ENCODE measurements around the gene IGF2BP3.

Gene IGF2BP3

DNA sequence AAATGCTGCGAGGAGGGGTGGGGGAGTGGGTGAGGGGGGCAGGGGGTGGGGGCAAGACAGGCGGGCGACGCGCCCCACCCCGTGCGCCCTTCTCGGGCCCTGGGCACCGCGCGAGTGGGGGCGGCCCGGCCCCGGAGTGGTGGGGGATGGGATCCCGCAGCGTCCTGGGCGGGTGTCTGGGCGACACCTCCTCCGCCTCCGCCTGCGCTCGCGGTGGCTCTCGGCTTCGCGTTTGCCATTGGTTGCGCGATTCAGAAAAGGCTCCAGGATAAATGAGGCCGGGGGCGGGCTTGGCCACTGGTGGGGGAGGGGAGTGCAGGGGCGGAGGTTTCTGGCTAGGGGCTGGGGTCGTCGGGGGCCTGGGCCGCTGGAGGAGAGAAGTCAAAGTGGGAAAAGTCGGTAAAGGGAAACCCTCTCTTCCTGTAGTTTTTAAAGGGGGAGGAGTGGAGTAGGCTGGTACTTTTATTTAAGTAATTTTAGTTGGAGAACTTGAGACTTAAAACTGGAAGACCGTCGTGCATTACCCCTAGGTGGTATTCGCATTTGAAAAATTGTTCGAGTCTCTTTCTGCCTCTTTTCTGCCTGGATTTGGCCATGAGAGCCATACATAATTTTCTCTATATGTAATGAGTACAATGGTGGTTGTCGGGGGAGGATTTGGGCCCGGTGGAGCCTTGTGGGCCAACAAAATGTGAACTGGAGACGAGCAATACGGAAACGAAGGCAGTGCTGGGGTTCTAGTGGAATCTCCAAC is 992 bp upstream of the IGF2BP3 start:
- Histone ChIP-seq H3K9ac (ENCODE audit: insufficient read length, low read depth) (peak overlapping the region; percentile 100), H3K9me3 (ENCODE audit: insufficient read depth, low read length) (no peaks in the 10 kb centered on the region), H3K4me3 (ENCODE audit: insufficient read length, low read depth) (peak overlapping the region; percentile 92), H3K36me3 (ENCODE audit: insufficient read depth, insufficient read length, low read length) (no peaks in the 10 kb centered on the region), H3K4me1 (ENCODE audit: insufficient read depth, insufficient read length) (no peaks in the 10 kb centered on the region), H3K27me3 (ENCODE audit: insufficient read depth, insufficient read length) (no peaks in the 10 kb centered on the region)
- peak; percentile 95 for DNase-seq (ENCODE audit: low read depth, low spot score)
- TF ChIP-seq ZNF274 (IDR thresholded peaks at IDR 0.05; ENCODE audit: low read depth, low read length) (no peak), SUZ12 (IDR thresholded peaks at IDR 0.05; ENCODE audit: extremely low read depth, insufficient read depth, insufficient read length) (no peak), YY1 (IDR thresholded peaks at IDR 0.05; ENCODE audit: insufficient read depth, insufficient read length) (no peak)

- TF ChIP-seq YY1 (IDR thresholded peaks at IDR 0.05; ENCODE audit: insufficient read depth, insufficient read length) (no peak), SUZ12 (IDR thresholded peaks at IDR 0.05; ENCODE audit: extremely low read depth, insufficient read depth, insufficient read length) (no peak), ZNF274 (IDR thresholded peaks at IDR 0.05; ENCODE audit: low read depth, low read length) (no peak)
- no peak for DNase-seq (ENCODE audit: low read depth, low spot score)
- H3K9ac ChIP-seq (ENCODE audit: insufficient read length, low read depth): peak overlapping the region; percentile 99
Observed at GRCh38 chr7:23469961-23470250, 385 bp downstream of the IGF2BP3 start.

DNA sequence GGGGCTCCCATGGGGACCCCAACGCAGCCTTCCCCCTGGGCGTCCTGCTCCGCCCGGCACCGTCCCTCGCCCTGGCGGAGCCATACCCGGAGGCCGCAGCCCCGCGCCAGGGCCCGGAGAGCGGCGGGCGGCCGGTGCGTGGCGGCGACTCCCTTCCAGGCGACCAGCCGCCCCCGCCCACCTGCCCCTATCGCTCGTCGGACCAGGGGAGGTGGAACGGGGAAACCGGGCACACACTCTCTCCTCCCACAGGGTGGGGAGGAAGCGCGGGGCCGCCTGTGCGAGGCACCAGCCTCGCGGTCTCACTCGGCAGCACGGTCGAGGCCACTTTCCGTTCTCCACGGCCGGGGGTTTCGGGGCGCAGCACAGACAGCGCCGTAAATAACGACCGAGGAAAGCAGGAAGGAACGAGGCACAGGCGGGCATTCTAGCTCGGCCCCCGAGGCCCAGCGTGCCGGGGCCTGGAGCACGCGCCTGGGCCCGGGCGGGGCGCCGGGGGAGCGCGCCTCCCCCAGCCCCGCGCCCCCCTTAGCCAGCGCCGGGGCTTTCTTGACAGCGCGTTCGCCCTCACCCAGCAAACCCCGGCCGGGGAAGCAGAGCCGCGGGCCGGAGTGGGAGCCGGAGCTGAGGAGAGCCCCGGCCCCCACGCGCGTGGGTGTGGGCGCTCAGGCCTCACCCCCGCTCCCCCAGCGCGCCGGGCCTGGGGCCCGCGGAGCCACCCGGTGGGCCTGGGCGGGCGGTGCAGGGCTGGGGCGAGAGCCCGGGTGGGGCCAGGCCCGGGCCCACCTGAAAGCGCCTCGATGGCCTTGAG is 936 bp downstream of the IGF2BP3 start:
- DNase-seq (ENCODE audit: low read depth, low spot score): no peak
- TF ChIP-seq SUZ12 (IDR thresholded peaks at IDR 0.05; ENCODE audit: extremely low read depth, insufficient read depth, insufficient read length): no peak
- TF ChIP-seq YY1 (IDR thresholded peaks at IDR 0.05; ENCODE audit: insufficient read depth, insufficient read length): no peak
- no peak for TF ChIP-seq ZNF274 (IDR thresholded peaks at IDR 0.05; ENCODE audit: low read depth, low read length)
- no peaks in the 10 kb centered on the region for H3K36me3 ChIP-seq (ENCODE audit: insufficient read depth, insufficient read length, low read length)
- H3K4me1 ChIP-seq (ENCODE audit: insufficient read depth, insufficient read length): peaks cover 2% of the 10 kb centered on the region
- no peaks in the 10 kb centered on the region for H3K27me3 ChIP-seq (ENCODE audit: insufficient read depth, insufficient read length)
- H3K4me3 ChIP-seq (ENCODE audit: insufficient read length, low read depth): peak overlapping the region; percentile 97
- H3K9ac ChIP-seq (ENCODE audit: insufficient read length, low read depth): peak overlapping the region; percentile 99
- no peaks in the 10 kb centered on the region for H3K9me3 ChIP-seq (ENCODE audit: insufficient read depth, low read length)

More at GRCh38 chr7:23469961-23470250, 385 bp downstream of the IGF2BP3 start:
- Histone ChIP-seq H3K9me3 (ENCODE audit: insufficient read depth, low read length) (no peaks in the 10 kb centered on the region), H3K27me3 (ENCODE audit: insufficient read depth, insufficient read length) (no peaks in the 10 kb centered on the region), H3K36me3 (ENCODE audit: insufficient read depth, insufficient read length, low read length) (no peaks in the 10 kb centered on the region), H3K4me3 (ENCODE audit: insufficient read length, low read depth) (peak overlapping the region; percentile 97), H3K4me1 (ENCODE audit: insufficient read depth, insufficient read length) (peaks cover 2% of the 10 kb centered on the region)

DNA sequence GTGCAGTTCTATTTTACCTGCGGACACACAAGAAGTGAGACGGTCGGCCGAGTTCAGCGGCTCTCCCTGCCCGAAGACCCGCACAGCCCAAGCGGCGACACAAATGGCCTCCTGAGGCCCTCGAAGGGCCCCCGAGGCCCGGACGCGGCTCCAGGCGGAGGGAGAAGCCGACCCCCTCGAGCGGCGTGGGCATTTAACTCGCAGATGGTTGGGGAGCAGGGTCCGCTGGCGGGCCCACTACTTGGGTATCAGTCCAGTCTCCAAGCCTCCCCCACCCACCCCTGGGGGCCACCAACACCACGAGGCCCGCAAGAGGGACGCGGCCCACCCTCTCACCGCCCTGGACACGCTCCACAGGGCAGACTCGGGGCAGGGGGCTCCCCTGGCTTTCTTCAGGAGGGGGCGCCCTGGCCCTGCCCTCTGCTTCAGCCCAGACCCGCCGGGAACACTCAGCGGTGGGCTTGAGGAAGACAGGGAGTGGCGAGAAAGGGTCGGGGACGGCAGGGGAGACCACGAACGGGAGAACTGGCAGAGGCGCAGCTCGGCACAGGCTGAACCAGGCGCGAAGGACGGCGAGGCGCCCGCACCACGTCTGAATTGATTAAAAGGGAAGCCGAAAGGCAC is 1.7 kb downstream of the IGF2BP3 start:
- Histone ChIP-seq H3K9ac (ENCODE audit: insufficient read length, low read depth) (peak overlapping the region; percentile 99), H3K9me3 (ENCODE audit: insufficient read depth, low read length) (no peaks in the 10 kb centered on the region), H3K4me1 (ENCODE audit: insufficient read depth, insufficient read length) (peaks cover 2% of the 10 kb centered on the region), H3K27me3 (ENCODE audit: insufficient read depth, insufficient read length) (no peaks in the 10 kb centered on the region), H3K36me3 (ENCODE audit: insufficient read depth, insufficient read length, low read length) (no peaks in the 10 kb centered on the region), H3K4me3 (ENCODE audit: insufficient read length, low read depth) (peak overlapping the region; percentile 97)
- TF ChIP-seq YY1 (IDR thresholded peaks at IDR 0.05; ENCODE audit: insufficient read depth, insufficient read length): no peak
- no peak for TF ChIP-seq ZNF274 (IDR thresholded peaks at IDR 0.05; ENCODE audit: low read depth, low read length)
- TF ChIP-seq SUZ12 (IDR thresholded peaks at IDR 0.05; ENCODE audit: extremely low read depth, insufficient read depth, insufficient read length): no peak
- DNase-seq (ENCODE audit: low read depth, low spot score): no peak

- Histone ChIP-seq H3K4me3 (ENCODE audit: insufficient read length, low read depth) (peak overlapping the region; percentile 97), H3K9me3 (ENCODE audit: insufficient read depth, low read length) (no peaks in the 10 kb centered on the region), H3K9ac (ENCODE audit: insufficient read length, low read depth) (peak overlapping the region; percentile 99), H3K27me3 (ENCODE audit: insufficient read depth, insufficient read length) (no peaks in the 10 kb centered on the region), H3K4me1 (ENCODE audit: insufficient read depth, insufficient read length) (peaks cover 2% of the 10 kb centered on the region), H3K36me3 (ENCODE audit: insufficient read depth, insufficient read length, low read length) (no peaks in the 10 kb centered on the region)
- DNase-seq (ENCODE audit: low read depth, low spot score): no peak
- TF ChIP-seq ZNF274 (IDR thresholded peaks at IDR 0.05; ENCODE audit: low read depth, low read length): no peak
- no peak for TF ChIP-seq YY1 (IDR thresholded peaks at IDR 0.05; ENCODE audit: insufficient read depth, insufficient read length)
- no peak for TF ChIP-seq SUZ12 (IDR thresholded peaks at IDR 0.05; ENCODE audit: extremely low read depth, insufficient read depth, insufficient read length)
Observed at GRCh38 chr7:23467806-23468525, 2.3 kb downstream of the IGF2BP3 start.

DNA sequence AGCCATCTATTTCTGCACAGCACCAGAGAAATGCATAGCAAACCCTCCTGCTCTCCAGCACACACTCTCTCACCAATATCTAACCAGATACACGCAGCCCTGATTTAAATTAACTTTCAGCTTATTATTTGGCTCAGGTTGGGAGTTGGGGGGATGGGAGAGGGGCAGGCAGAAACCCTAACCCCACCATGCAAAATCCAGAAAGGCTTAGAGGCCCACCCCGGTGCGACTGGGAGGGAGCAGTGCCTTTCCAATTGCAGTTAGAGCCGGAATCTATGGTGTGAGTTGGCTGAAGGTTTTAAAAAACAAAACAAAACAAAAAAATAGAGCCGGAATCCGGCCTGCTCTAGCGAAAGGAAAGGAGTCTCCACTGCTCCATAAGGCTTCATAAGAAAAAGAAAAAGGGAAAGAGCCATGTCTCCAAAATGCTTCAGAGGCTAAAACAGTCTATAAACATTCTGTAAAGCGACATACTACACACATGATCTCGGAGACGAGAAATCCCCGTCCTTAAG is 2.9 kb downstream of the IGF2BP3 start:
- Histone ChIP-seq H3K4me1 (ENCODE audit: insufficient read depth, insufficient read length) (peaks cover 2% of the 10 kb centered on the region), H3K9ac (ENCODE audit: insufficient read length, low read depth) (peak overlapping the region; percentile 99), H3K27me3 (ENCODE audit: insufficient read depth, insufficient read length) (no peaks in the 10 kb centered on the region), H3K9me3 (ENCODE audit: insufficient read depth, low read length) (no peaks in the 10 kb centered on the region), H3K4me3 (ENCODE audit: insufficient read length, low read depth) (peak overlapping the region; percentile 97), H3K36me3 (ENCODE audit: insufficient read depth, insufficient read length, low read length) (no peaks in the 10 kb centered on the region)
- no peak for DNase-seq (ENCODE audit: low read depth, low spot score)
- no peak for TF ChIP-seq SUZ12 (IDR thresholded peaks at IDR 0.05; ENCODE audit: extremely low read depth, insufficient read depth, insufficient read length)
- no peak for TF ChIP-seq YY1 (IDR thresholded peaks at IDR 0.05; ENCODE audit: insufficient read depth, insufficient read length)
- no peak for TF ChIP-seq ZNF274 (IDR thresholded peaks at IDR 0.05; ENCODE audit: low read depth, low read length)

All from NT2/D1 (cell line).